HepG2 (cell line): ENCODE results near the gene SHF. TPM values are rescaled to one million over a fixed set of nuclear protein-coding genes. Genes with fewer than 3 reads are reported as not detected.

Experiments
- ATAC-seq: fragments of 200-7000 bp; cut with Tn5 transposase; 3 replicates; pipeline ENCODE4 v1.9.1; 2020; ENCODE audit warnings: mild to moderate bottlenecking, moderate library complexity
- BruUV-seq: library from RNA; stranded (reverse); fragments of 400-500 nt; replicated peaks from 2 replicates; lab custom pipeline; 2021; lab: Mats Ljungman, UMichigan
- CTCF ChIA-PET: fragments of 300-600 bp; formaldehyde crosslinking; extraction: SDS; loops from one replicate; lab custom pipeline; 2021; ENCODE audit warnings: low total read pairs, inconsistent platforms, low intra/inter-chr PET ratio; lab: Yijun Ruan, JAX
- POLR2A ChIA-PET: fragments of 350-600 bp; sonication (Branson Sonifier 250); formaldehyde crosslinking; loops from one replicate; lab custom pipeline; 2020; ENCODE audit warnings: antibody characterized with exemption, inconsistent platforms; lab: Yijun Ruan, JAX
- DNase-seq: peaks from one replicate; pipeline ENCODE4 v3.0.0-alpha.2; 2015; ENCODE audit warnings: low spot score
- FAIRE-seq: peaks from 3 replicates; lab custom pipeline; 2011; peaks lifted over from hg19 to GRCh38; lab: Jason Lieb, UNC
- H2AFZ ChIP-seq: one replicate; pipeline ENCODE4 v1.6.1; 2011; ENCODE audit warnings: low read length, inconsistent platforms
- H3K27ac ChIP-seq: fragments of 300-600 bp; 3 replicates; pipeline ENCODE4 v1.8.0; 2011; ENCODE audit warnings: mixed run types, mild to moderate bottlenecking, mixed read lengths, low read length, inconsistent platforms; ENCODE audit not compliant: insufficient read depth; ENCODE audit errors: extremely low read length
- H3K27me3 ChIP-seq, 2 experiments: fragments of 200-600 bp in 1 of 2; 2 replicates in 1 of 2; 3 replicates in 1 of 2; pipeline versions ENCODE4 v1.6.0 to v1.8.0; 2011; ENCODE audit warnings: low read length in 2 of 2, mild to moderate bottlenecking in 2 of 2, moderate library complexity in 2 of 2, inconsistent platforms in 1 of 2; ENCODE audit not compliant: insufficient read depth in 2 of 2, control insufficient read depth in 1 of 2
- H3K36me3 ChIP-seq, 2 experiments: fragments of 200-600 bp in 1 of 2; replicated peaks in 1 of 2; 2 replicates in 1 of 2; 3 replicates in 1 of 2; pipeline versions ENCODE4 v1.5.1 to v1.8.0; 2011; ENCODE audit warnings: low read length in 2 of 2, inconsistent platforms in 1 of 2; ENCODE audit not compliant: insufficient read depth in 2 of 2, control insufficient read depth in 1 of 2
- H3K4me1 ChIP-seq: 2 replicates; pipeline ENCODE4 v1.5.1; 2012; ENCODE audit warnings: low read length, inconsistent platforms; ENCODE audit not compliant: insufficient read depth
- H3K4me2 ChIP-seq: 2 replicates; pipeline ENCODE4 v1.6.0; 2011; ENCODE audit warnings: low read depth, low read length, inconsistent platforms
- H3K4me3 ChIP-seq, 3 experiments: fragments of 200-600 bp in 1 of 3; sonication (generic), shearing (Covaris generic) in 1 of 3; replicated peaks in 1 of 3; 2 replicates each; pipeline ENCODE4 v1.5.1; 2011 to 2016; ENCODE audit warnings: low read length in 3 of 3, inconsistent platforms in 2 of 3, low read depth in 2 of 3, mild to moderate bottlenecking in 2 of 3, control low read depth in 1 of 3, mixed read lengths in 1 of 3; ENCODE audit not compliant: insufficient read depth in 1 of 3
- H3K79me2 ChIP-seq: one replicate; pipeline ENCODE4 v1.6.1; 2011; ENCODE audit warnings: low read length, inconsistent platforms; ENCODE audit not compliant: insufficient read depth
- H3K9ac ChIP-seq: 2 replicates; pipeline ENCODE4 v1.6.0; 2011; ENCODE audit warnings: mild to moderate bottlenecking, low read depth, low read length, inconsistent platforms; ENCODE audit not compliant: insufficient read depth
- H3K9me3 ChIP-seq: 2 replicates; pipeline ENCODE4 v1.5.1; 2012; ENCODE audit warnings: mild to moderate bottlenecking, low read length
- H4K20me1 ChIP-seq: 2 replicates; pipeline ENCODE4 v1.6.0; 2011; ENCODE audit warnings: inconsistent platforms, mild to moderate bottlenecking, low read length, moderate library complexity; ENCODE audit not compliant: insufficient read depth
- DPF2 ChIP-seq: sonication (generic); formaldehyde crosslinking; IDR thresholded peaks from 2 replicates; pipeline ENCODE4 v1.4.0; 2020; ENCODE audit warnings: mild to moderate bottlenecking, low read depth, missing genetic modification reagents, borderline replicate concordance
- ISX ChIP-seq: sonication (generic); formaldehyde crosslinking; conservative IDR thresholded peaks from 2 replicates; pipeline ENCODE4 v1.5.0; 2020; ENCODE audit warnings: missing genetic modification reagents
- KDM4B ChIP-seq: sonication (generic); formaldehyde crosslinking; IDR thresholded peaks from 2 replicates; pipeline ENCODE4 v1.4.0; 2020; ENCODE audit warnings: missing genetic modification reagents
- MXD4 ChIP-seq: IDR thresholded peaks from 2 replicates; pipeline ENCODE4 v1.6.1; 2016; ENCODE audit warnings: mild to moderate bottlenecking, missing biosample characterization, missing genetic modification reagents
- NCOA2 ChIP-seq: sonication (generic); formaldehyde crosslinking; IDR thresholded peaks from 2 replicates; pipeline ENCODE4 v1.8.0; 2022; ENCODE audit warnings: inconsistent platforms
- PRPF4 ChIP-seq: fragments of 200-400 bp; formaldehyde crosslinking; IDR thresholded peaks from 2 replicates; pipeline ENCODE4 v1.6.1; 2016; ENCODE audit warnings: low read length, low read depth; ENCODE audit not compliant: poor library complexity, severe bottlenecking
- RAD21 ChIP-seq: fragments of 450-650 bp; formaldehyde crosslinking; IDR thresholded peaks from 2 replicates; pipeline ENCODE4 v1.5.0; 2020; ENCODE audit warnings: mild to moderate bottlenecking
- SMC3 ChIP-seq: IDR thresholded peaks from 2 replicates; pipeline ENCODE4 v1.6.1; 2011; ENCODE audit warnings: low read length, improper control_type of control experiment
- WIZ ChIP-seq: sonication (generic); formaldehyde crosslinking; IDR thresholded peaks from 2 replicates; pipeline ENCODE4 v1.5.1; 2020; ENCODE audit warnings: mild to moderate bottlenecking, missing genetic modification reagents
- ZNF160 ChIP-seq: sonication (generic); formaldehyde crosslinking; IDR thresholded peaks from 2 replicates; pipeline ENCODE4 v1.8.0; 2022; ENCODE audit warnings: mild to moderate bottlenecking, inconsistent platforms, missing genetic modification reagents
- ZNF24 ChIP-seq: fragments of 450-650 bp; IDR thresholded peaks from 2 replicates; pipeline ENCODE4 v1.6.1; 2017; ENCODE audit warnings: antibody characterized with exemption, mild to moderate bottlenecking
- ZNF557 ChIP-seq: sonication (generic); formaldehyde crosslinking; IDR thresholded peaks from 2 replicates; pipeline ENCODE4 v1.4.0; 2020; ENCODE audit warnings: missing genetic modification reagents
- ZNF749 ChIP-seq: sonication (generic); formaldehyde crosslinking; IDR thresholded peaks from 2 replicates; pipeline ENCODE4 v1.8.0; 2022; ENCODE audit warnings: mild to moderate bottlenecking, missing genetic modification reagents, moderate library complexity, borderline replicate concordance
- WGBS: methylation state at CpG from one replicate; pipeline ENCODE4 v1.1.6; 2017; ENCODE audit warnings: low lambda C conversion rate; 5-methylcytosine and 5-hydroxymethylcytosine counted together
- in situ Hi-C: cut with HindIII; loops from 2 replicates; pipeline ENCODE4 v1.10.0; 2017; ENCODE audit warnings: low pct_unique_long_range_greater_than_20kb; ENCODE audit not compliant: extremely low pct_ligation_motif_present
- intact Hi-C: fragments of 100-400 bp; cut with micrococcal nuclease; formaldehyde crosslinking; loops from one replicate; pipeline ENCODE4 v1.10.0; 2022; ENCODE audit not compliant: unreplicated experiment
- polyA plus RNA-seq, 8 experiments: library from polyadenylated mRNA; depleted of rRNA in 3 of 8; stranded (reverse) in 7 of 8; unstranded in 1 of 8; fragments of >200 nt; fragmentation: Illumina TruSeq in 4 of 8; extraction: Trizol in 4 of 8; gene quantifications; 2 replicates each; pipeline versions ENCODE4 v1.2.1 to v1.2.3, GENCODE V29; 2011 to 2016; ENCODE audit warnings: low read depth in 4 of 8, missing spikeins in 1 of 8, mixed read lengths in 1 of 8; ENCODE audit not compliant: insufficient read depth in 1 of 8
- total RNA-seq, 5 experiments: library from RNA; depleted of rRNA; stranded (reverse); fragments of >200 nt; fragmentation: Illumina TruSeq; extraction: Trizol; gene quantifications; 2 replicates each; pipeline ENCODE4 v1.2.3, GENCODE V29; 2016; ENCODE audit warnings: low read depth in 1 of 5
- TF ChIP-seq, protein P1 (sequence below): sonication (generic); formaldehyde crosslinking; IDR thresholded peaks from 2 replicates; pipeline ENCODE4 v1.4.0; 2020; ENCODE audit warnings: missing genetic modification reagents
- TF ChIP-seq, protein P2 (sequence below), 2 experiments: sonication (generic) in 1 of 2; formaldehyde crosslinking in 1 of 2; IDR thresholded peaks; 2 replicates each; pipeline versions ENCODE4 v1.5.1 to v1.6.1; 2011 to 2020; ENCODE audit warnings: borderline replicate concordance in 1 of 2, low read depth in 1 of 2, low read length in 1 of 2, mild to moderate bottlenecking in 1 of 2, missing genetic modification reagents in 1 of 2, moderate library complexity in 1 of 2
- TF ChIP-seq, protein P3 (sequence below): sonication (generic); formaldehyde crosslinking; conservative IDR thresholded peaks from 2 replicates; pipeline ENCODE4 v1.4.0; 2020; ENCODE audit warnings: missing genetic modification reagents

The SHF gene
- total and polyA plus RNA-seq, 2 of the 13 experiments (the other 11 are each of a cell fraction or from before 2014, with no cell fraction given) = 20.9 to 25.5 TPM

DNA sequence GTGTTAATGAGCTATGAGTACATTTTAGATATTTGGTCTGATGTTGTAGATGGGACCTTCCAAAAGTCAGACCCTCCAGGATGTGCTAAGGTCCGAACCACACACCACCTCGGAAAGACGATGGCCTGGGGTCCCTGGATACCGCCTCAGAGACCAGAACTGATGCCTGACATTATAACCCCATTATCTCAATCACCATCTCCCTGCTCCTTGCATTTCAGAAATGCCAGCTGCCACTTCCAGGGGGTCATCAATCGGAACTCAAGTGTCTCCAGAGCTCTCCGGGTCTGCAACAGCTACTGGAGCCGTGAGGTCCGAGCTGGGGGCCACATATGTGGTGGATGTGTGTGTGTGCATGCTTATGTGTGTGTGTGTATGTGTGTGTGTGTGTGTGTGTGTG is 50.1 kb downstream of the SHF start:
- no TSS peak for BruUV-seq
- no peak for FAIRE-seq
- intact Hi-C loops = no loop called here

DNA sequence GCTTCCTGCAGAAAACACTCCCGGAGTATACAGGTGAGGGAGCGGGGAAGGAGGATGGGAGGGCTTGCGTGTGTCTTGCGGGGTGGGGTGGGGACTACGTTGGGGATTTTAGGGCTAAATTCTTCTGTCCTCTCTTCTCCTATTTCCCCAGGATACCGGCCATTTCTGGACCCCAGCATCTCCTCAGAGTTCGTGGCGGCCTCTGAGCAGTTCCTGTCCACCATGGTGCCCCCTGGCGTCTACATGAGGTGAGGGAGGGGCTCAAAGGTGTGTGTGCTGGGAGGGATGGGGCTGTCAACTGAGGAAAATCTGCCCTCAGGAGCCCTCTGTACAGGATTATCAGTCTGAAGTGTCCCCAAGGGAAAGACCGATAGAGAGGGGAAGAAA is 51.4 kb downstream of the SHF start:
- no TSS peak for BruUV-seq
- H3K4me2 ChIP-seq = no peak overlapping the region
- POLR2A ChIA-PET = no interaction called here
- H3K4me1 ChIP-seq = peaks cover 13% of the 10 kb centered on the region
- H3K4me3 ChIP-seq = no peak overlapping the region
- CTCF ChIA-PET = interaction anchor here (1.6 to 1.8 kb wide), 2 partner anchors 11 to 18 kb away, joined by 5 to 7 read pairs; no protein-coding TSS in a partner anchor
- FAIRE-seq = peak; percentile 26
- H3K27ac ChIP-seq = no peak overlapping the region
- H3K36me3 ChIP-seq = no peaks in the 10 kb centered on the region
- no peaks in the 10 kb centered on the region for H4K20me1 ChIP-seq
- no peak overlapping the region for H2AFZ ChIP-seq
- ATAC-seq = peak; percentile 50
- intact Hi-C loops = no loop called here
- in situ Hi-C loops = no loop called here
- peaks cover 4 to 18% of the 10 kb centered on the region in 2 experiments; a peak in 4 of 5 replicates for H3K27me3 ChIP-seq
- no peak for DNase-seq
- no peaks in the 10 kb centered on the region for H3K79me2 ChIP-seq
- no peaks in the 10 kb centered on the region for H3K9me3 ChIP-seq
- no peak overlapping the region for H3K9ac ChIP-seq
- 54% methylated on average over 10 of the region's 10 CpGs for WGBS
- TF ChIP-seq, protein P1, sequence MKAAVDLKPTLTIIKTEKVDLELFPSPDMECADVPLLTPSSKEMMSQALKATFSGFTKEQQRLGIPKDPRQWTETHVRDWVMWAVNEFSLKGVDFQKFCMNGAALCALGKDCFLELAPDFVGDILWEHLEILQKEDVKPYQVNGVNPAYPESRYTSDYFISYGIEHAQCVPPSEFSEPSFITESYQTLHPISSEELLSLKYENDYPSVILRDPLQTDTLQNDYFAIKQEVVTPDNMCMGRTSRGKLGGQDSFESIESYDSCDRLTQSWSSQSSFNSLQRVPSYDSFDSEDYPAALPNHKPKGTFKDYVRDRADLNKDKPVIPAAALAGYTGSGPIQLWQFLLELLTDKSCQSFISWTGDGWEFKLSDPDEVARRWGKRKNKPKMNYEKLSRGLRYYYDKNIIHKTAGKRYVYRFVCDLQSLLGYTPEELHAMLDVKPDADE (CRISPR knock-in tag) = no peak
- no peak for TF ChIP-seq WIZ (CRISPR knock-in tag)
- TF ChIP-seq KDM4B (CRISPR knock-in tag) = no peak
- peak; percentile 25; the same call in 1 of the 2 replicates for TF ChIP-seq SMC3
- TF ChIP-seq, protein P2, sequence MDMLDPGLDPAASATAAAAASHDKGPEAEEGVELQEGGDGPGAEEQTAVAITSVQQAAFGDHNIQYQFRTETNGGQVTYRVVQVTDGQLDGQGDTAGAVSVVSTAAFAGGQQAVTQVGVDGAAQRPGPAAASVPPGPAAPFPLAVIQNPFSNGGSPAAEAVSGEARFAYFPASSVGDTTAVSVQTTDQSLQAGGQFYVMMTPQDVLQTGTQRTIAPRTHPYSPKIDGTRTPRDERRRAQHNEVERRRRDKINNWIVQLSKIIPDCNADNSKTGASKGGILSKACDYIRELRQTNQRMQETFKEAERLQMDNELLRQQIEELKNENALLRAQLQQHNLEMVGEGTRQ (IDR thresholded peaks at IDR 0.05; ENCODE audit: low read depth, low read length) = no peak
- TF ChIP-seq, protein P2 (CRISPR knock-in tag; IDR thresholded peaks at IDR 0.05; ENCODE audit: borderline replicate concordance) = no peak
- no peak for TF ChIP-seq DPF2 (CRISPR knock-in tag)
- no peak for TF ChIP-seq ZNF24
- no peak for TF ChIP-seq ISX (CRISPR knock-in tag)

More for the DNA sequence above, 50.1 kb downstream of the SHF start:
- no peak overlapping the region for H3K9ac ChIP-seq
- no peaks in the 10 kb centered on the region for H3K4me1 ChIP-seq
- H3K9me3 ChIP-seq = no peaks in the 10 kb centered on the region
- no peaks in the 10 kb centered on the region for H3K36me3 ChIP-seq
- H3K79me2 ChIP-seq = no peaks in the 10 kb centered on the region
- CTCF ChIA-PET = interaction anchor here (1.8 kb wide), 1 partner anchor 19 kb away, joined by 5 read pairs; no protein-coding TSS in a partner anchor
- H4K20me1 ChIP-seq = no peaks in the 10 kb centered on the region
- WGBS = 4% methylated on average over 8 of the region's 8 CpGs
- no peak overlapping the region for H3K4me3 ChIP-seq
- H2AFZ ChIP-seq = no peak overlapping the region
- ATAC-seq (no peak), DNase-seq (no peak)
- no peak overlapping the region for H3K4me2 ChIP-seq
- in situ Hi-C loops = no loop called here
- H3K27me3 ChIP-seq = peaks cover 4 to 22% of the 10 kb centered on the region in 2 experiments; a peak in 4 of 5 replicates
- POLR2A ChIA-PET = no interaction called here
- H3K27ac ChIP-seq = no peak overlapping the region
- TF ChIP-seq PRPF4 (no peak), ZNF749 (CRISPR knock-in tag) (no peak), ZNF557 (CRISPR knock-in tag) (no peak), MXD4 (CRISPR knock-in tag) (no peak), RAD21 (CRISPR knock-in tag) (no peak), ZNF160 (CRISPR knock-in tag) (no peak), NCOA2 (CRISPR knock-in tag) (no peak)
- TF ChIP-seq, protein P3, sequence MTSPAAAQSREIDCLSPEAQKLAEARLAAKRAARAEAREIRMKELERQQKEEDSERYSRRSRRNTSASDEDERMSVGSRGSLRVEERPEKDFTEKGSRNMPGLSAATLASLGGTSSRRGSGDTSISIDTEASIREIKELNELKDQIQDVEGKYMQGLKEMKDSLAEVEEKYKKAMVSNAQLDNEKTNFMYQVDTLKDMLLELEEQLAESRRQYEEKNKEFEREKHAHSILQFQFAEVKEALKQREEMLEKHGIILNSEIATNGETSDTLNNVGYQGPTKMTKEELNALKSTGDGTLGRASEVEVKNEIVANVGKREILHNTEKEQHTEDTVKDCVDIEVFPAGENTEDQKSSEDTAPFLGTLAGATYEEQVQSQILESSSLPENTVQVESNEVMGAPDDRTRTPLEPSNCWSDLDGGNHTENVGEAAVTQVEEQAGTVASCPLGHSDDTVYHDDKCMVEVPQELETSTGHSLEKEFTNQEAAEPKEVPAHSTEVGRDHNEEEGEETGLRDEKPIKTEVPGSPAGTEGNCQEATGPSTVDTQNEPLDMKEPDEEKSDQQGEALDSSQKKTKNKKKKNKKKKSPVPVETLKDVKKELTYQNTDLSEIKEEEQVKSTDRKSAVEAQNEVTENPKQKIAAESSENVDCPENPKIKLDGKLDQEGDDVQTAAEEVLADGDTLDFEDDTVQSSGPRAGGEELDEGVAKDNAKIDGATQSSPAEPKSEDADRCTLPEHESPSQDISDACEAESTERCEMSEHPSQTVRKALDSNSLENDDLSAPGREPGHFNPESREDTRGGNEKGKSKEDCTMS (CRISPR knock-in tag) = no peak
